Measurements from ENCODE around the gene ABI3BP.
"Not testable (repeated sequence)": the region's sequence is repeated elsewhere in the genome, so short reads cannot be mapped to it uniquely, and the experiment has no call there.

ABI3BP gene

DNA sequence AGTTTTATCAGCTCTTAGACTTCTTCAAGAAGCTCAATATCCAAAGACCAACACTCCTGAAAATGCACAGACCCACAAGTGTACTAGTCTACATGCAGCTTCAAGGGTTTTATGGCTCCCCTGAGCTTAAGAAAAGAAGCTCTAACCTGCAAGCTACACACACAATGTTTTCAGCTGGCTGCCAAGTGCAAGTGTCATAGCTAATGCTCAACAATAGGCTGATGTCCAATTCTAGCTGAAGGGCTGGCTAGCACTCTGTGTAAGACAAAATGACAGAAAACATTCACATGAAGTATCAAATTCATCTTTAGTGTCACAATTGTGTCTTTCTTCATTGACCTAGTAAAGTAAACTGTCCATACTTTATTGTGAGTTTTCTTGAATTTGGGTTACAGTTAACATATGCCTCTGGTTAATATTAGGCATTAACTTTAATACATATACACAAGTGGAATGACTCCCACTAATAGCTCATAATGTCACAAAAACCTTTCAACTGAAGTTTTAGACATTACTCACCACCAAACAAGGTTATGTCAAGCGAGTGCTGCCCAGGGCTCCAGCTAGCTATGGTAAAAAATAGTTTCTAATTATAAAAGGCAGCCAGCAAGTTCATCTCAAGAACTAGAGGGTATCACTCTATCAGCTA is 15.1 kb downstream of the ABI3BP start:
- no peak for DNase-seq

DNA sequence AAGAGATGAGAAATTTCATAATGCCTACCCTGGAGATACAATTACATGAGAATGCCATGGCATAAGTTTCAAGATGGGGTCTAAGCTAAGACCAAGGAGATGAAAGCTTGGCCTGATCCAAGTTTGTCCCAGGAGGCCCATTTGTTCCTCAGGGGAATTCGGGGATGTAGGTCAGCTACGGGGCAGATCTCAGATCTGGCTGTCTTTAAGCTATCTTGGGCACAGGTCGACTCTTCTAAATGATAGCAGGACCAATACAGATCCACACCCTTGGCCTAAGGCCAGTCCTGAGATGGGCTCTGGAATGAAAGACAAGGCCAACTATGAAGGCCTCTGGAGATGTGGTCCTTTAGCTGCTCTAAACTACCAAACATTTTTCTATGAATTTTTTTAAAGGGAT is 16.6 kb downstream of the ABI3BP start:
- DNase-seq, result no peak

DNA sequence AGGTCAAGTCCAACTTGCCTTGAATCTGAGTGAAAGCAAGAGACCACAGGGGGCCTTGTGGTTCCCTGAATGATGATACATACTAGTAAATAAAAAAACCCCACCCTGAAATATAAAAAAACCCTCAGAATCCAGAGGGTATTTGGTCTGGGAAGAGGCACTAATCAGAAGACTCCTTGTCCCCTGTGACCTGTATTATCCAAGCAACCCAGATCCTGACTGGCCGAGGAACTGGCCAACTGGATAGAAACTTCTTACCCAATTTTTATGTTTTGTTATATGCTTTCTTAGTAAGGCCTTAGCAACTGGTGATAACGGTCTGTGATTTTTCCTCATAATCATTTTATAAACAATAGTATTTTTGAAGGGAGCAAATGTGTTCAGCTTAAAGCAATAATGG is 17.5 kb downstream of the ABI3BP start:
- DNase-seq, result no peak

DNA sequence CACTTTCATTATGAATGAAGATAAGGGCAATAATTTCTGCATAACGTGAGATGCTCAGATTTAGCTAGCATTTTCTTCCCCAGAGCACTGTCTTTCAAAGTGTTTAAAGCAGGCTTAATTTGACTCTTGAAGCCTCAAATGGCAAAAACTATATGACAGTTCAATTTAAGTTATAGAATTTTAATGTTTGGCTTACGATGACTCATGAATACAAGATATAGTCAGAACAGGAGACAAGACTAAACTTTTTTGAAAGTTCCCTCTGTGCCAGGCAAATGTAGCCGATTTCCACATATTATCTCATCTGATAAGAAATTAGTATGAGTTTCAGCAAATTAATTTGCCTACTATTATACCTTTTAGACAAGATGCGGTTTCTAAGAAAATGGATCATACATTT is 19.6 kb downstream of the ABI3BP start:
- no peak for DNase-seq

DNA sequence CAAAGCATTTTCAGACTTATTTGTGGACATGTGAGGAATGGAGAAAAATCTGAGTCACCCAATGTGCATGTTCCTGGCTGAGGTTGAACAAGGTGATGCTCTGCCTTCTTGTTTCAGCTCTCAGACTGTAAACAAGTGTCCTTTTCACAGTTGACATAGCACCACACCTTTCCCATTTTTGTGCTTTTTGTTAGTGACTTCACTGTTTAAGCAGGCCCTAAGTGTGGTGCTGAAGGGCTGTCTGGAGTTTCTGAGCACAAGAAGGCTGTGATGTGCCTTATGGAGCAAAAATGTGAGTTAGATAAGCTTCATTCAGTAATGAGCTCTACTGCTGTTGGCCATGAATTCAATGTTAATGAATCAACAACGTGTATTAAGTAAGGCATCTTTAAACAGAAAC is 20.4 kb downstream of the ABI3BP start:
- no peak for DNase-seq

DNA sequence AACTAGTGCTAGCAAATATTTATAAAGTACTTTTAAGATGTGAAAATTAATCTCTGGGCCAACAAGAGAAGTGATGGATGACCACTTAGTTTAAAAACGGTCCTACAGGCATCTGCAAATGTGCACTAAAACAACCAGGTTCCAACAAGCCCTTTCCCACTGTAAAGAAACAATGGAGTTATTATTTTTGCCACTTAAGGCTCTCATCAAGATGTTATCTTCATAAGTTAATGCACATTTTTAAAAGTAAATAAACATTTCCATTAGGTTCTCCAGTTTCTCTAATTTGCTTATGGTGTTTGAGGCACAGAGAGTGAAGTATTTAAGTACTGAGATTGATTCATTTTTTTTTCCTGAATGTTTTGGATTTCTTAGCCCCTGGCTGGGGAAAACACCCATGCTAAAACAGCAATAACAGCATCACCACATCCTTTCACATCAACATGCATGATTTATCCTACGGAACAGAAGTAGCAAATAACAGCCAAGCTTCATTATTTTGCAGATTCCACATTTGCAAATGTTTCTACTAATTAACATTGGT is 20.8 kb downstream of the ABI3BP start:
- no peak for DNase-seq

DNA sequence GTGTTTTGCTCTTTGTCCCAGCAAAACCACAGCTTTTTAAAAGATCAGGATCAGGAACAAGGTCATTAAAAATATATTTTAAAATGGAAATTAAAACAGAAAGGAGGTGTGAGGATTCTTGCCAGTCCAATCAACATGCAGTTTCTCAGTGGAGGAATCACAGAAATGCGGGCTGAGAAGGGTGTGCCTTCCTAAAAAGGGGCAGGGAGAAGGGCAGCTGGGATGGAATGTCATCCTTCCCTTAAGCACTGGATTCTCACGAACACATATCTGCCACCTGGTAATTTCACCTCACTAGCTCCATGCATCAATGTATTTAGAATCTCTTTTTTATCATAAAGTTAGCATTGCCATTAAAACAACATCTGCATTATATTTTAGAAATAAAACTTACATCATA is 21.4 kb downstream of the ABI3BP start:
- no peak for DNase-seq

DNA sequence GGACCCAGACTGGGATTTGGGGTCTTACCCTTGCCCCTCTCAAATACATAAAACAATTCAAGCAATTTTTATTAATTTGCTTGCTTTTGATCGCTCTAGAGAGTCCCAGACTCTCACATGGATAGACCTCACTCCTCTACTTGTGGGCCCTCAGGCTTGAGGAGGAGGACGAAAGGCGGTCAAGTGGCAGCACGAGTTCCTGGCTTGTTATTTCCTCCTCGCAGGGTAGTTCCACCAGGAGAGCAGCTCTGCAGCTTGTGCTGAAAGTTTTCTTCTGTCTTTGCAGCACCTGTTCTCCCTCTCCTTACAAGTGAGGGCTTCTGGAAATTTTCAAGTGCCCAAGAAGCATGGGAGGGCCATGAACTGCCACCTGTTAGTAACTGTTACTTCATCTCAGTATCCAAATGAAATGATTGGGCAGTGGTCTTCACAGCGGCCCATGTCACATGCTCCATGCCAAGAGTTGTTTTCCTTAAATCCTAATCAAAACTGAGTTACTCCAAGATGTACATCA is 22.7 kb downstream of the ABI3BP start:
- DNase-seq, result no peak

DNA sequence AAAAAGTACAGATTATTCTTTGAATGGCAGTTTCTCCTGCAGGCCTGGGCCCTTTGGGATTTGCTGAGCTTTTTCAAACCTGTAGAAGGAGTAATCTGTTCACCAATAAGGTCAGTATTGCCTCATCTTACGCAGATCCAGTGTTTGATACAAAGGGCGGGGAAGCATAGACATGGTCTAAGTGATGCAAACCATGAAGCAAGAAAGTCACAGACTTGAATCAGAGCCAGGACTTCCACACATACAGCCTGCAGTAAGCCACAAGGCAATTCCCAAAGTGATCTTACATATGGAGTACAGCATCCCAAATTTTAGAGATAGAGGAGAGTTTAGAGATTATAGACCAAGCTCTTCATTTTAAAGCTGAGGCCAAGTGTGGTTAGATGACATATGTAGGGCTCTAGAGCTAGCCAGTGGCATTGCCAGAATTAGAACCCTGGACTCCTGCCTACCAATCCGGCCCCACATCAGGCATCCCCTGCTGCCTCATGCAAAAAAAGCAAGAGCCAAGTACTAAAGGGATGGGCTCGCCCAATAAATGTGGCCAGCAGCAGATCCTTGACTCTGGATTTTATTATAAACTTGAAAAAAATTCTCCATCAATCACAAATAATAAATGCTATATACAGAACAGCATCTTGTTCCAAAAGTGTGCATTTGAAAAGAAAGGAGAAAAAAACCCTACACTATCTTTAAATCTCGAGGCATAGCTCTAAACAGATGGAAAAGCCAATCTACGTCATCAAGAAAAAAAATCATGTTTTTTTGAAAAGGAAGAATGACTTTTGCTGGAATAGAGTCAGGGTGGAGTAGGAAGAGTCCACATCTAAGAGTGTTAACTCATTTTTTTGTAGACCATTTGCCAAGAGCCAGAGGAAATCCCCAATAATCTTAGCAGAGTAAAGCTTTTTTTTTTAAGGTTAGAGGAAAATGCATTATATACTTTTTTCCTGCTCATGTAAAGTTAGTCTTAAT is 24.0 kb downstream of the ABI3BP start:
- DNase-seq, result no peak

DNA sequence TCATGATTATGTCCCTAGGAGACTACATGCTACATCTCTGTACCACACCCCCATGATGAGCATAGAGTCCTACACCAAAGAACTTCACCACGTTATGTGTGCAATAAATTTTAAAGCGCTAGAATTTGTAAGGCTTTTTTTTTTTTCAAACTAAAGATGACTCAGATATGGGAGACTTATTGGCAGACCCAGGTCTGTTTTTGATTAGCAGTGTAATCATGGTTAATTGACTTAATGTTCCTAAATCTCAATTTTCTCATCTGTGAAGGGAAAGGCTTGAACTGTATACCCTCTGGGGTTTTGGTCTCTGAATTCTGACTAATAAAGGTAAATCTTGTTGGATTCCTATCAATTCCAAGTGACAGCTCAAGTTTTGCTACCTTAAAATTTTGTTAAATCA is 26.4 kb downstream of the ABI3BP start:
- no peak for DNase-seq

DNA sequence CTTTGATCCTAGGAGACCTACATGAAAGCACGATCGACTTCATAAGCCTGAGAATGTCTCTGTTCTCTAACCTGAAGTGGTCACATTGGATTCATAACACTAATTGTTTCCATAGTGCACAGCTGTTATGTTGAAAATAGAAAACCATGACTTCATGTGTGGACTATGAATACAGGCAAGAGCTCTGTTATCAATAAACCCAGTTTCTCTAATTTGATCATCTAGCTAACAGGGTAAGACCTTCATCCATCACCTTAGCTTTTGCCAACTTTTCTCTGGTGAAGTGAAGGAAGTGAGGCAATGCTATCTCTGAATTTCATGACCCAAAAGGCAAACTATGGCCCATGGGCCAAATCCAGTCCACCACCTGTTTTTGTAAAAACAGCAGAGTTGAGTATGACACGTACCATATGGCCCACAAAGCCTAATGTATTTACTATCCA is 27.2 kb downstream of the ABI3BP start:
- DNase-seq, result no peak

DNA sequence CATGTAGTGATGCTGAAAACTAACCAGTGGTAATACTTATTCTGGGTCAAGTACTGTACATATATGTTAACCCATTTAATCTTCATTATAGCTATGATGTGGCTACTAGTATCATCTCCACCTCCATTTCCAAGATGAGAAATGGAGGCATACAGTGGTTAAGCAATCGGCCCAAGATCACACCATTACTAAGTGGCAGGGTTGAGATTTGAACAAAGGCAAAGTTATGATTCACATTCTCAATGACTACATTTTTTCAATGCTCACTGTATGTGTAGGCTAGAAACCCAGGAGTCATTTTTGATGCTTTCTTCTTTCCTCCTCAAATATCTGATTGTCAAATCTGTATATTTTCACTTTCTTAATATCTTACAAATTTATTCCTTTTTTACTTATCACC is 30.2 kb downstream of the ABI3BP start:
- DNase-seq, result no peak

DNA sequence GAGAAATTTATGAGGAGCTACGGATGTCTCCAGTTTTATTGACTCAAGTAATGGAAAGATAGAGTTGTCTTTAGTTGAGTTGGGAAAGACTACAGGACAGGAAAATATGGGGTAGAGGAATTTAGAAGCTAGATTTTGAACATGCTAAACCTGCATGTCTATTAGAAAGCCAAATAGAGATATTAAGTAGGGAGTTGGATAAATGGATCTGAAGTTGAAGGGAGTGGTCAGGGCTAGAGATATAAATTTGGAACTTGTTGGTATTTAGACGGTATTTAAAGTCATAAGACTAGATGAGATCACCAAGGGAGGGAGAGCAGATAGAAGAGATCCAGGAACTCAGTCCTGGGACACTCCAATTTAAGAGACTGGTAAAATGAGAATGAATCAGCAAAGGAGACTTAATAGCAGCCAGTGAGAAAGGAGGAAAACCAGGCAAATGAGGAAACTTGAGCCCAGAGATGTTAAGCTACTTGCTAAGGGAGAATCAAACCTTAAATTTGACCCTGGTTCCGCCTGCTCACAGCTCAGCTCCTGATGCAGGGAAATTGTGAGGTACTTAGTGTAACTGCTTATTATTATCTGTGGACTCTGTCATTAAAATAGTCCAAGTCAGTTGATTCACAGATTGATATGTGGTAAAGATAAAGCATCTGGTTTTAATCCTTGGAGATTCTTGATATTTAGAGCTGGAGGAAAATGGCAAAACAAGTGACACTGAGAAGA is 35.8 kb downstream of the ABI3BP start:
- DNase-seq, result no peak

DNA sequence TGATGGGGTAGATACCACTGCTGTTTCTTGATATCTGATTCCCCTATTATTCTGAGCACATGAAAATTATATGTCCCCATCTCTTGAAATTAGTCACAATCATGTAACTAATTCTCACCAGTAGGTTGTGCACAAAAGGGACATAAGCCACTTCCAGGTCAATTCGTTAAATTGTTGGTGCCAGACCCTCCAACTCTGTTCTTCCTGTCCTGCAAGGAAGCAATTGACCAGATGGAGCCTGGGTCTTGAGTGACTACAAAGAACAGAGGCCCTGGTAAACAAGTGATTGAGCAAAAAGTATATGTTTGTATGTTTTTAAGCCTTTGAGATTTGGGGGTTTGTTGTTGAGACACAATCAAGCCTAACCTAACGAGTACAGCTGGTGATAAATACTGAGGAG is 36.9 kb downstream of the ABI3BP start:
- no peak for DNase-seq

DNA sequence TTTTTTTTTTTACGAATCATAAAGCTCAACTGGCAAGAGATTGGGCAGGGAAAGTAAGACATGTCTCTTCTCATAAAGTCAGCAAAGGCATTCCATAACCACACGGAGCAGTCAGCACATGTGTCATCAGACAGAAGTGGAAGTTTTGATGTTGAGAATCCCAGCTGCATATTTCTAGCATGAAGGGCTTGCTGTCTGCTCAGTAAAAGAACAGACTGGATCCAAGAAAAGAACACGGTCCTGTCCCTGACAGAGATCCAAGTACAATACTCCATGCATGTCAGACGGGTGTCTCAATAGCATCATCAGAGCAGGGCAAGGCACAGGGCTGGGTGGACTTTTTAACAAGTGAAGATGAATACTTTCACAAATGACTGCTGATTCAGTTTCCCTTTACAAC is 38.2 kb downstream of the ABI3BP start:
- DNase-seq, result no peak

DNA sequence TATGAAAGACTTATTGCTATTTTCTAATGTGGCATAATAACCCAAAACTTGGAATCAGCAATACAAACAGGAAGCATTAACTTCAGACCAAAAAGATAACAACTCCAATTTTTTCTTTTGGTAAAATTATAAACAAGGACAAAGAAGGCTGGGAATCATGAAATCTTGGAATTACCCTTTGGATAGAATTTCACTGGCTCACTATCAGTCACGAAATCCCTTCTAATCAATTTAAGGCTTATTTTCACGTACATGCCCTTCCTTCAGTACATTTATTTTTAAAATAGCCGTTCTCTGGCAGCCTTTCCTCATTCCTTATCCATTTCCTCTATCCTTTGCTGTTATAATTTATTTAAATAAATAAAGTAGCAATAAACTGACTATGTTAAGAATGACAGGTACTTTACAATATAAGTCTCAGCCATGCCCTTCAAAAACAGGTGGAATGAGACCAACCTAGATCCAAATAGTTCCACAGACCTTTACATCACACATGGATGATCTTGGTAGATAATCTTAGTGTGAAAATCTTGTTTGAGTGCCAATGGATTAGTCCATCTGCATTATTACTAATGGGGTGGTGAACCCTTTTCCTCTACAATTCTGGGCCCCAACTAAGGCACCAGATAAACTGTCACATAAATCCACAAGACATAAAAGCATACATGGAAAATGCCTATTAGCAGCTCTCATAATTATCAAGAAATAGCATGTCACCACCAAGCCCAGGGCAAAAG is 38.9 kb downstream of the ABI3BP start:
- no peak for DNase-seq

DNA sequence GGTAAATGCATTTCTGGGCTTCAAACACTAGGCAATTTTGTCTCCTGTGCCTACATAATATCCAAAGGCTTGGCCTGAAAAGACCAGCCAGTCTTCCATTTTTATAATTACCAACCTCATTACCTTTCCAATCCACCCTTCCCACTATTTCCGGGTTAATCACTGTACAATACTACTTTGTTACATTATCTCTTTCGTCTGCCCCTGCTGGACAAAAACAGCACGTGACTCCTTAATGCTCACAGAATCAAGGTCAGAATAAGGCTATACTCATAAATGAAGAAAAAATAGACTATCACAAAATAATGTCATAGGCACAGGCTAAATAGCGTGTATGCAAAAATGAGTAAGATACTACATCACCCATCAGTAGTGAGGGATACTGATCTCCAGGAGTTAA is 40.1 kb downstream of the ABI3BP start:
- DNase-seq, result no peak

DNA sequence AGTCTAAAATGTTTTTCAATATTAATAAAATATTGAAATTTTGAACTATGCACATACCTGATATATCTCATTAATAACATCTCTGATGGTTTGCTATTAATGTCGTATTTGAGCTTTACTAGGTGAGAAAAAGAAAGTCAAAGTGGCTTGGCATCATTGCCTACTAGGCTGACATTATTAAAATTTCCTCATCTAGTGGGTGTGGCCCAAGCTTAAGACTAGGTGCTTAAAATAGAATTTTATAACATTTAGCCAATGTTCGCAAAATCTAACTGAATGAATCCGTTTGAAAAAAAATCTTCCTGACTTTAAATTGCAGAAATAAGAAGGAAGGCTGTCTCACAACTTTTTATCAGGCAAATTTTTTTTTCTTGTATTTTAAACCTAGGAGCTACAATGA is 46.1 kb downstream of the ABI3BP start:
- DNase-seq, result no peak

DNA sequence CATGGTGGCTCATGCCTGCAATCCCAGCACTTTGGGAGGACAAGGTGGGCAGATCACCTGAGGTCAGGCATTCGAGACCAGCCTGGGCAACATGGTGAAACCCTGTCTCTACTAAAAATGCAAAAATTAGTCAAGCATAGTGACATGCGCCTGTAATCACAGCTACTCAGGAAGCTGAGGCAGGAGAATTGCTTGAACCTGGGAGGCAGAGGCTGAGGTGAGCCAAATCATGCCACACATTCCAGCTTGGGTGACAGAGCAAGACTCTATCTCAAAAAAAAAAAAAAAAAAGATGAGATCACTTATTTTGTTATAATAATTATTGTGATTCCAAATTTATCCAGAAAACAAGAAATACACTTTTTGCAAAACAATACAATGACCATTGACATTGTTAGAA is 47.1 kb downstream of the ABI3BP start:
- DNase-seq, result not testable (repeated sequence)

DNA sequence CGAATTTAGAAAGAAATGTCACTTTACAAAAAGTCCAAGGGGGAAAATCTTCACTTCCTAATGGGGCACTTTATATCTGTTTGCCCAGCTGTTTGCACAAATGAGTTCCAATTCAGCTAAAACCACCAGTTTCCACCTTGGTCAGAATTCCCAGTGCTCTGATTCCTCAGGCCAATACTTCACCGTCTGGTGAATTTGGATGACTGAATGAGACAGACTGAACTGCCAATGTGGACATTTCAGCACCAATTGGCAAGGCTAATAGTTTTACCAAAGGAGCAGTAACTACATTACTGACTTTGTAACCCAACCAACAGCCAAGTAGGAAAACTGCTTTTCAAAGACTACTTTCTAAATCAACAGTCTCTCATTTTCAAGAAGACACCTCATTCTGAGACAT is 51.8 kb downstream of the ABI3BP start:
- no peak for DNase-seq

DNA sequence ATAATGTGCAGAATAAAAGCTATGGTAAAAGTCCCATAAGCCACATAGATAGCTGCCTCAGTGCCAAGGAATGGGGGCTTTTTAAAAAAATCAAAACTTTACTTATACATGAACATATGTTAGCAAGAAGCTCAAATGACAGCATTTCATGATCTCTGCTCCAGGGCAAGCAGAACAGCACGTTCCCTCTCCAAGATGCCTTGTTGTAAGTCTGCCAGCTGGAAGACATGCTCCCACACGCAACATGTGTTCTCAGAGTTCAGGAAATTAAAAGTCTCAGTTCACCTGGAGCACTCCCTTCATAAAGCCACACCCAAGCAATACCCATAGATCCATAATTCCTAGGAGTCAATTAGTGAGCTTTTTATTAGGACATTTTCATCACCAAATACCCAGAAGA is 52.2 kb downstream of the ABI3BP start:
- DNase-seq, result no peak

DNA sequence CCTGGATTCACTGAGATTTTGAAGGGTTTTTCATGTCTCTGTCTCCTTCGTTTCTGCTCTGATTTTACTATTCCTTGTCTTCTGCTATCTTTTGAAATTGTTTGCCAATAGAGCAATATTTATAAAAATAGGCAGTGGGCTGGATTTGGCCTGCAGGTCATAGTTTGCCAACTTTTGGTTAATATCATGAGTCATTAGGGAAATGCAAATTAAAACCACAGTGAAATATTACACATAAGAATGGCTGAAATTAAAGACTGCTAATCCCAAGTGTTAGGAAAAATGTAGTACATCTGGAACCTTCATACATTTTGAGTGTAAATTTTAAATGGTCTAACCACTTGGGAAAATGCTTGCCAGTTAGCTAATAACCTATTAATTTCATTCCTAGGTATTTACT is 56.3 kb downstream of the ABI3BP start:
- no peak for DNase-seq
